Stomach (tissue), 9 donors: Measurements from ENCODE around the gene ZMIZ1. TPM values are rescaled to one million over a fixed set of nuclear protein-coding genes. Genes with fewer than 3 reads are reported as not detected.

Source experiments
- DNase-seq, 2 donors: peaks; one replicate each; pipeline versions ENCODE4 v3.0.0 to v3.0.0-alpha.2; 2013 to 2019
- H3K27ac ChIP-seq, 5 donors: fragments of 200-600 bp in 4 of 5; sonication (generic) in 4 of 5; one replicate each; pipeline ENCODE4 v1.5.1; 2013 to 2019; ENCODE audit warnings: mild to moderate bottlenecking in 1 of 5, moderate library complexity in 1 of 5
- H3K27me3 ChIP-seq, 3 donors: fragments of 200-600 bp; sonication (generic); one replicate each; pipeline ENCODE4 v1.5.1; 2017 to 2019; ENCODE audit warnings: mixed run types in 1 of 3
- H3K36me3 ChIP-seq, 4 donors: fragments of 200-600 bp; sonication (generic); 1 replicate in 3 of 4; 2 replicates in 1 of 4; pipeline ENCODE4 v1.5.1; 2016 to 2019
- H3K4me1 ChIP-seq, 4 donors: fragments of 200-600 bp; sonication (generic); one replicate each; pipeline ENCODE4 v1.5.1; 2016 to 2019
- H3K4me3 ChIP-seq, 4 donors: fragments of 200-600 bp; sonication (generic) in 3 of 4; one replicate each; pipeline ENCODE4 v1.5.1; 2016 to 2019; ENCODE audit warnings: mild to moderate bottlenecking in 1 of 4
- H3K9me3 ChIP-seq, 4 donors: fragments of 200-600 bp; sonication (generic); one replicate each; pipeline ENCODE4 v1.5.1; 2016 to 2019
- CTCF ChIP-seq, 7 experiments: fragments of 450-650 bp in 4 of 7; fragments of 200-600 bp in 3 of 7; sonication (generic) in 3 of 7; IDR thresholded peaks; one replicate each; pipeline ENCODE4 v1.5.1; 2016 to 2019; ENCODE audit warnings: antibody characterized with exemption in 7 of 7, control low read depth in 2 of 7, mild to moderate bottlenecking in 1 of 7
- EP300 ChIP-seq: sonication (generic); formaldehyde crosslinking; IDR thresholded peaks from one replicate; pipeline ENCODE4 v1.6.1; 2017; ENCODE audit warnings: antibody characterized with exemption
- POLR2A ChIP-seq, 4 donors: fragments of 450-650 bp; IDR thresholded peaks; one replicate each; pipeline ENCODE4 v1.6.1; 2016; ENCODE audit warnings: antibody characterized with exemption in 4 of 4, control low read depth in 2 of 4, mild to moderate bottlenecking in 1 of 4, moderate library complexity in 1 of 4
- POLR2AphosphoS5 ChIP-seq, 3 donors: sonication (generic); formaldehyde crosslinking; IDR thresholded peaks; one replicate each; pipeline ENCODE4 v1.6.1; 2016; ENCODE audit warnings: antibody characterized with exemption in 3 of 3
- WGBS, 5 donors: extraction: QIAGEN DNeasy Blood & Tissue Kit in 3 of 5; methylation state at CpG; one replicate each; pipeline versions ENCODE4 v1.1.5 to v1.1.7; 2013 to 2018; 5-methylcytosine and 5-hydroxymethylcytosine counted together
- intact Hi-C: fragments of 100-400 bp; cut with DNase I; formaldehyde crosslinking; loops from one replicate; pipeline ENCODE4 v1.15.1; 2023; ENCODE audit warnings: low total_unique reads
- polyA plus RNA-seq, 3 donors: library from polyadenylated mRNA; stranded (reverse); fragments of 200-250 nt; gene quantifications; one replicate each; pipeline ENCODE4 v1.2.3, GENCODE V29; 2013
- total RNA-seq, 5 donors: library from RNA; depleted of rRNA; stranded (reverse); fragments of >200 nt; gene quantifications; one replicate each; pipeline versions ENCODE4 v1.1.0 to v1.2.3, GENCODE V29; 2014 to 2016
- donor health status: healthy with polysubstance abuse.
- donor health status: Bipolar disorder and iron deficiency.
- donor health status: healthy.

The ZMIZ1 gene
- total and polyA plus RNA-seq, 8 donors: 17.7 to 103 (median 26.3) TPM

GRCh38 chr10:79321494-79321882 lies 252.7 kb downstream of the ZMIZ1 start:
- DNase-seq: no peak
- no peak for TF ChIP-seq POLR2AphosphoS5 (IDR thresholded peaks at IDR 0.05)
- no peak for TF ChIP-seq POLR2A (IDR thresholded peaks at IDR 0.05)
- TF ChIP-seq CTCF (IDR thresholded peaks at IDR 0.05): no peak
- TF ChIP-seq EP300: no peak
- Histone ChIP-seq H3K36me3 (no peaks in the 10 kb centered on the region), H3K27ac (no peak overlapping the region), H3K9me3 (no peaks in the 10 kb centered on the region), H3K4me1 (peaks cover 14 to 55% (median 18%) of the 10 kb centered on the region in 4 donors), H3K27me3 (no peaks in the 10 kb centered on the region), H3K4me3 (no peak overlapping the region)
- intact Hi-C loops: no loop called here
- 72 to 100% (median 75%) methylated on average over 2 of the region's 2 CpGs for WGBS, 5 donors

- TF ChIP-seq POLR2A (IDR thresholded peaks at IDR 0.05): no peak
- no peak for TF ChIP-seq POLR2AphosphoS5 (IDR thresholded peaks at IDR 0.05)
- TF ChIP-seq CTCF (IDR thresholded peaks at IDR 0.05): no peak
- TF ChIP-seq EP300: no peak
- Histone ChIP-seq H3K4me1 (peaks cover 11 to 51% (median 13%) of the 10 kb centered on the region in 4 donors), H3K4me3 (no peak overlapping the region), H3K36me3 (no peaks in the 10 kb centered on the region), H3K27me3 (no peaks in the 10 kb centered on the region), H3K27ac (no peak overlapping the region), H3K9me3 (no peaks in the 10 kb centered on the region)
- no peak for DNase-seq
- intact Hi-C loops: no loop called here
Measured at GRCh38 chr10:79321951-79322350, 253.2 kb downstream of the ZMIZ1 start.

- intact Hi-C loops: no loop called here
- Histone ChIP-seq H3K27ac (peak overlapping the region; percentile 18 to 47 (median 32)), H3K9me3 (no peaks in the 10 kb centered on the region), H3K36me3 (no peaks in the 10 kb centered on the region), H3K4me3 (no peak overlapping the region), H3K27me3 (no peaks in the 10 kb centered on the region), H3K4me1 (peaks cover 3 to 42% (median 4%) of the 10 kb centered on the region in 4 donors)
- WGBS, 5 donors: 66 to 77% (median 72%) methylated on average over 15 of the region's 15 CpGs
- no peak for TF ChIP-seq EP300
- TF ChIP-seq POLR2AphosphoS5 (IDR thresholded peaks at IDR 0.05): no peak
- no peak for TF ChIP-seq CTCF (IDR thresholded peaks at IDR 0.05)
- no peak for TF ChIP-seq POLR2A (IDR thresholded peaks at IDR 0.05)
- DNase-seq: peak; percentile 55 to 76
Measured at GRCh38 chr10:79322616-79323543, 254.1 kb downstream of the ZMIZ1 start.

- H3K27me3 ChIP-seq: no peaks in the 10 kb centered on the region
- H3K36me3 ChIP-seq: no peaks in the 10 kb centered on the region
- peak overlapping the region in 1 of 5 donors; percentile 24 for H3K27ac ChIP-seq
- H3K9me3 ChIP-seq: no peaks in the 10 kb centered on the region
- no peak overlapping the region for H3K4me3 ChIP-seq
- DNase-seq: no peak
- intact Hi-C loops: no loop called here
- no peak for TF ChIP-seq EP300
- no peak for TF ChIP-seq POLR2AphosphoS5 (IDR thresholded peaks at IDR 0.05)
- no peak for TF ChIP-seq POLR2A (IDR thresholded peaks at IDR 0.05)
- TF ChIP-seq CTCF (IDR thresholded peaks at IDR 0.05): no peak
- 75 to 90% (median 81%) methylated on average over 1 of the region's 1 CpG for WGBS, 5 donors
- peaks cover 0 to 34% (median 0%) of the 10 kb centered on the region in 4 donors for H3K4me1 ChIP-seq
Measured at GRCh38 chr10:79323602-79324001, 254.8 kb downstream of the ZMIZ1 start.
